ENCODE results near the gene MTPN. TPM values are rescaled to one million over a fixed set of nuclear protein-coding genes. Genes with fewer than 3 reads are reported as not detected.

The MTPN gene
- total RNA-seq, 3 donors from 2014 or later = 66.5 to 97.0 (median 85.5) TPM

DNA sequence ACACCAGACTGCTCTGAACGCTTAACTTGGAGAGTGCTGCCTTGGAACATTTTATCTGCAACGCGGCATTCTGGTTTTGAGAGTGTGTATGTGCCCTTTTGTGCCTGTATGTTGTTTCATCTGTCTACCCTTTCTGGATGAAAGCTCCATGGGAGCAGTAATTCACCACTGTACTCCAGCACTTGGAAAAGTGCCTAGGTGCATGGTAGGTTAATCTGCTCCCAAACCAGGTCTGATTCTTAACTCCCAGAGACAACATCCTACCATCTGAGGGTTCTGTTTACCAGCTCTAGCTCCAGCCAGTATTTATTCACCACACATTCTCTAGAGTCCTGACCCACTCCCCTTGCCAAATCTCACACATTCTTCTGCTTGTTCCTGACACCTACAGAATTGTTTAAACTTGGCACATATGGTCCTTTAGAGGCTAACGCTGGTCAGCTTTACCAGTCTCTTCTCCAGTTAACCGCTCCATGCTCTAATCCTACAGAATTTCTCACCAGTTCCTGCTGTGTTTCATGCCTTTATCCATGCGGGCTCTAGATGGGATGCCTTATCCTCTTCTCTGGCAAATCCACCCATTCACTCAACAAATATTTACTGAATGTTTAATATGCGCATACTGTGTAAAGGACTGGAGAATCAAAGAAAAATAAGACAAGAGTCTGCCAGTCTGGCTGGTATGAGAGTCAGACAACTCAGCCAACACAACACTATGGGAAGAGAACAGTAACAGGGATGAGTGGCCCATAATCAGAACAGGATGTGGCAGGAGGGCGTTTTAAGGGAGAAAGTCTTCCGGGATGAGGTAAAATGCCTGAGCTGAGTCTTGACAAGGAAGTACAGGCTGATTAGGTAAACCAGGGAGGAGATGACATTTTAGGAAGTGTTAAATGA is 46.3 kb downstream of the MTPN start:
- no peaks in the 10 kb centered on the region for H3K4me1 ChIP-seq

DNA sequence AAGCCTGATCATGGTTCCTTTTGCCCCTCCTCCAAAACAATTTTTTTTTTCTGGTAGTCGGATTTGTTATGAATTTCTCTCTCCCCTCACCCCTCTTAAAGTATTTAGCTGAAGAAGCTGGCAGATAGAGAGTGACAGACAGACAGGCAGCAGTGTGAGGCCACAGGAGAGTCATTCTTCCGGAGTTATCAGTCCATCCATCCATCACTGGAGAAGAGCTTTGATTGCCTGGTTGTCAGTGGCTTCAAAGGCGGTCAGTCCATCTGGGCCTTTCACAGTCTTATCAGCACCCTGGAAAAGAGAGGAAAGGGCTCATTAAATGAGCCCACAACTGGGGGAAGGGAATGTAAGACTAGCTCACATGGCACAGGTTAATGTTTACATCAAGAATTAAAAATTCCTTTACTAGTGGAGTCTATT is 47.4 kb downstream of the MTPN start:
- H3K4me3 ChIP-seq = no peak overlapping the region
- DNase-seq (ENCODE audit: low spot score in 2 of 2) = no peak
- no peak overlapping the region for H3K27ac ChIP-seq
- no peaks in the 10 kb centered on the region for H3K4me1 ChIP-seq
- TF ChIP-seq CTCF (IDR thresholded peaks at IDR 0.05) (no peak), POLR2AphosphoS5 (IDR thresholded peaks at IDR 0.05) (no peak)
- H3K9me3 ChIP-seq = no peaks in the 10 kb centered on the region
- no peaks in the 10 kb centered on the region for H3K36me3 ChIP-seq
- intact Hi-C loops (cut with DNase I; ENCODE audit: low total_unique reads) = loop anchor here (5.0 kb wide), 1 partner anchor 107 kb away; no protein-coding TSS in a partner anchor
- H3K27me3 ChIP-seq = no peaks in the 10 kb centered on the region

More for the DNA sequence above, 46.3 kb downstream of the MTPN start:
- TF ChIP-seq POLR2A (IDR thresholded peaks at IDR 0.05) (no peak), CTCF (IDR thresholded peaks at IDR 0.05) (no peak), POLR2AphosphoS5 (IDR thresholded peaks at IDR 0.05) (no peak)
- Histone ChIP-seq H3K36me3 (no peaks in the 10 kb centered on the region), H3K27me3 (no peaks in the 10 kb centered on the region), H3K9me3 (no peaks in the 10 kb centered on the region), H3K27ac (no peak overlapping the region), H3K4me3 (no peak overlapping the region)
- no peak for DNase-seq (ENCODE audit: low spot score in 2 of 2)
- intact Hi-C loops (cut with DNase I; ENCODE audit: low total_unique reads) = loop anchor here (5.0 kb wide), 1 partner anchor 109 kb away; no protein-coding TSS in a partner anchor

DNA sequence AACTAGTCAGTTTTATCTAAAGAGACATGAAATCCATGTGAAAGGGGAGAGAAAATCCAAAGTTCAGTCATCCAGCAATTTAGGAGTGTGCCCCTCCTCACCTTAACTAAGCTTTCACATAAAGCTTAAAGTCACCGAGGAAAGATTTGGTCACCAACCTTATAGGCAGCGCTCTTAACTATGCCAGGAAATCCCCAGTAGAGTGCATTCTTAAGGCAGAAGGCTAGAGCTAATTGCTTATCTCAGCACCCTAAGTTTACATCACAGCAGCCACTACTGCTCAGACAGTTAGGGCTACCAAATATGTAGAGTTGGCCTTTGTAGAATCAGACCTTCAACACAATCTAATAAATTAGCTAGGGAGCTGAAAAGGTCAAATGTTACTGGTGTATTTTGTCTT is 47.9 kb downstream of the MTPN start:
- no peaks in the 10 kb centered on the region for H3K4me1 ChIP-seq
- DNase-seq (ENCODE audit: low spot score in 2 of 2) = no peak
- H3K27me3 ChIP-seq = no peaks in the 10 kb centered on the region
- intact Hi-C loops (cut with DNase I; ENCODE audit: low total_unique reads) = no loop called here
- H3K9me3 ChIP-seq = no peaks in the 10 kb centered on the region
- no peak for TF ChIP-seq POLR2AphosphoS5 (IDR thresholded peaks at IDR 0.05)
- TF ChIP-seq POLR2A (IDR thresholded peaks at IDR 0.05) = no peak
- TF ChIP-seq CTCF (IDR thresholded peaks at IDR 0.05) = no peak
- H3K27ac ChIP-seq = no peak overlapping the region
- no peak overlapping the region for H3K4me3 ChIP-seq
- no peaks in the 10 kb centered on the region for H3K36me3 ChIP-seq

DNA sequence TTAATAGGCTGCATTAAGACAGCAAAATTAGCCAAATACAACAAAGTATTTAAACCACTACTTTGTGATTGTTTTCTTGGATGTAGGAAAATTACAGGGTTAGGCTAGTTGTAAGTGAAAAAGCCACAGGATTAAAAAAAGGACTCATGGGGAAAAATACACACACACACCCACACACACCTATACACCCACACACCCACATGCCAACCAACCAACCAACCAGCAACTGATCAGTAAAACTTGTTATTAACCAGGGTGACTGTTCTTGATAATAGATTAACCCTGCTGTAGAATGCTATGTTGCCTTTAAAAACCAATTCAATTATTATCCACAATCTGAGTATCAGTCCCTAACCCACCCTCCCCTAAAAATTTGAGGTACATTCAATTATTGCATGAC is 49.0 kb downstream of the MTPN start:
- TF ChIP-seq POLR2A (IDR thresholded peaks at IDR 0.05) (no peak), POLR2AphosphoS5 (IDR thresholded peaks at IDR 0.05) (no peak), CTCF (IDR thresholded peaks at IDR 0.05) (no peak)
- no peak overlapping the region for H3K27ac ChIP-seq
- no peaks in the 10 kb centered on the region for H3K9me3 ChIP-seq
- H3K4me1 ChIP-seq = no peaks in the 10 kb centered on the region
- no peaks in the 10 kb centered on the region for H3K27me3 ChIP-seq
- intact Hi-C loops (cut with DNase I; ENCODE audit: low total_unique reads) = no loop called here
- H3K36me3 ChIP-seq = no peaks in the 10 kb centered on the region
- no peak overlapping the region for H3K4me3 ChIP-seq
- DNase-seq (ENCODE audit: low spot score in 2 of 2) = no peak

GRCh38 chr7:135925210-135925609 is 51.9 kb downstream of the MTPN start:
- intact Hi-C loops (cut with DNase I; ENCODE audit: low total_unique reads) = no loop called here
- DNase-seq (ENCODE audit: low spot score in 2 of 2) = no peak
- H3K4me1 ChIP-seq = no peaks in the 10 kb centered on the region
- H3K4me3 ChIP-seq = no peak overlapping the region
- no peak overlapping the region for H3K27ac ChIP-seq
- H3K9me3 ChIP-seq = no peaks in the 10 kb centered on the region
- TF ChIP-seq POLR2AphosphoS5 (IDR thresholded peaks at IDR 0.05) (no peak), POLR2A (IDR thresholded peaks at IDR 0.05) (no peak), CTCF (IDR thresholded peaks at IDR 0.05) (no peak)
- H3K27me3 ChIP-seq = no peaks in the 10 kb centered on the region
- H3K36me3 ChIP-seq = no peaks in the 10 kb centered on the region

All from breast epithelium (tissue), 4 donors.